ENCODE measurements around the gene ZNF398.
A peak's percentile ranks its signal among the peaks of the same experiment; 100 is the strongest.
"Not testable (repeated sequence)": the region's sequence is repeated elsewhere in the genome, so short reads cannot be mapped to it uniquely, and the experiment has no call there.

Gene ZNF398

GRCh38 chr7:149130572-149131198, 16.6 kb upstream of the ZNF398 start:
- Histone ChIP-seq H3K9me3 (ENCODE audit: control insufficient read depth, low read depth, low read length) (peaks cover 6% of the 10 kb centered on the region), H3K36me3 (ENCODE audit: control insufficient read depth, low read depth, low read length) (peaks cover 15% of the 10 kb centered on the region), H3K9ac (ENCODE audit: low read length) (no peak overlapping the region), H3K27me3 (ENCODE audit: control insufficient read depth, insufficient read depth, low read length) (no peaks in the 10 kb centered on the region), H3K4me3 (ENCODE audit: low read length) (no peak overlapping the region), H3K27ac (ENCODE audit: low read length) (no peak overlapping the region), H3K4me1 (ENCODE audit: control insufficient read depth, low read depth, low read length) (peaks cover 8% of the 10 kb centered on the region)

- no peak overlapping the region for H3K27ac ChIP-seq (ENCODE audit: low read length)
- H3K9me3 ChIP-seq (ENCODE audit: control insufficient read depth, low read depth, low read length) = peaks cover 6% of the 10 kb centered on the region
- H3K36me3 ChIP-seq (ENCODE audit: control insufficient read depth, low read depth, low read length) = peaks cover 15% of the 10 kb centered on the region
- H3K27me3 ChIP-seq (ENCODE audit: control insufficient read depth, insufficient read depth, low read length) = no peaks in the 10 kb centered on the region
- H3K9ac ChIP-seq (ENCODE audit: low read length) = no peak overlapping the region
- H3K4me3 ChIP-seq (ENCODE audit: low read length) = no peak overlapping the region
- peaks cover 2% of the 10 kb centered on the region for H3K4me1 ChIP-seq (ENCODE audit: control insufficient read depth, low read depth, low read length)
These were observed 14.1 kb upstream of the ZNF398 start for GRCh38 chr7:149133028-149133710.

- H3K9me3 ChIP-seq (ENCODE audit: control insufficient read depth, low read depth, low read length) = no peaks in the 10 kb centered on the region
- H3K36me3 ChIP-seq (ENCODE audit: control insufficient read depth, low read depth, low read length) = peaks cover 5% of the 10 kb centered on the region
- no peak overlapping the region for H3K4me3 ChIP-seq (ENCODE audit: low read length)
- H3K4me1 ChIP-seq (ENCODE audit: control insufficient read depth, low read depth, low read length) = no peaks in the 10 kb centered on the region
- H3K27ac ChIP-seq (ENCODE audit: low read length) = no peak overlapping the region
- H3K27me3 ChIP-seq (ENCODE audit: control insufficient read depth, insufficient read depth, low read length) = no peaks in the 10 kb centered on the region
- H3K9ac ChIP-seq (ENCODE audit: low read length) = no peak overlapping the region
These were observed 11.1 kb upstream of the ZNF398 start for GRCh38 chr7:149136118-149136517.

GRCh38 chr7:149140831-149141230, 6.4 kb upstream of the ZNF398 start:
- H3K27ac ChIP-seq (ENCODE audit: low read length) = no peak overlapping the region
- no peaks in the 10 kb centered on the region for H3K27me3 ChIP-seq (ENCODE audit: control insufficient read depth, insufficient read depth, low read length)
- no peaks in the 10 kb centered on the region for H3K36me3 ChIP-seq (ENCODE audit: control insufficient read depth, low read depth, low read length)
- no peak overlapping the region for H3K9ac ChIP-seq (ENCODE audit: low read length)
- peaks cover 28% of the 10 kb centered on the region for H3K4me1 ChIP-seq (ENCODE audit: control insufficient read depth, low read depth, low read length)
- H3K4me3 ChIP-seq (ENCODE audit: low read length) = no peak overlapping the region
- no peaks in the 10 kb centered on the region for H3K9me3 ChIP-seq (ENCODE audit: control insufficient read depth, low read depth, low read length)

GRCh38 chr7:149141893-149142292, 5.4 kb upstream of the ZNF398 start:
- Histone ChIP-seq H3K4me1 (ENCODE audit: control insufficient read depth, low read depth, low read length) (peaks cover 38% of the 10 kb centered on the region), H3K4me3 (ENCODE audit: low read length) (no peak overlapping the region), H3K9me3 (ENCODE audit: control insufficient read depth, low read depth, low read length) (no peaks in the 10 kb centered on the region)

GRCh38 chr7:149144436-149144922, 2.8 kb upstream of the ZNF398 start:
- peak overlapping the region; percentile 34 for H3K4me3 ChIP-seq (ENCODE audit: low read length)
- peaks cover 39% of the 10 kb centered on the region for H3K4me1 ChIP-seq (ENCODE audit: control insufficient read depth, low read depth, low read length)
- H3K27me3 ChIP-seq (ENCODE audit: control insufficient read depth, insufficient read depth, low read length); H3K36me3 ChIP-seq (ENCODE audit: control insufficient read depth, low read depth, low read length); H3K9me3 ChIP-seq (ENCODE audit: control insufficient read depth, low read depth, low read length): not testable (repeated sequence)
- H3K27ac ChIP-seq (ENCODE audit: low read length) = peak overlapping the region; percentile 74
- peak overlapping the region; percentile 51 for H3K9ac ChIP-seq (ENCODE audit: low read length)

More at GRCh38 chr7:149141893-149142292, 5.4 kb upstream of the ZNF398 start:
- Histone ChIP-seq H3K36me3 (ENCODE audit: control insufficient read depth, low read depth, low read length) (no peaks in the 10 kb centered on the region), H3K9ac (ENCODE audit: low read length) (no peak overlapping the region), H3K27ac (ENCODE audit: low read length) (no peak overlapping the region), H3K27me3 (ENCODE audit: control insufficient read depth, insufficient read depth, low read length) (no peaks in the 10 kb centered on the region)

GRCh38 chr7:149145031-149145845, 2.0 kb upstream of the ZNF398 start:
- Histone ChIP-seq H3K4me3 (ENCODE audit: low read length) (peak overlapping the region; percentile 39), H3K27ac (ENCODE audit: low read length) (peak overlapping the region; percentile 73), H3K27me3 (ENCODE audit: control insufficient read depth, insufficient read depth, low read length) (no peaks in the 10 kb centered on the region), H3K9me3 (ENCODE audit: control insufficient read depth, low read depth, low read length) (no peaks in the 10 kb centered on the region), H3K9ac (ENCODE audit: low read length) (peak overlapping the region; percentile 29), H3K4me1 (ENCODE audit: control insufficient read depth, low read depth, low read length) (peaks cover 43% of the 10 kb centered on the region), H3K36me3 (ENCODE audit: control insufficient read depth, low read depth, low read length) (no peaks in the 10 kb centered on the region)

GRCh38 chr7:149147752-149148653, 750 bp downstream of the ZNF398 start:
- H3K4me1 ChIP-seq (ENCODE audit: control insufficient read depth, low read depth, low read length) = peaks cover 45% of the 10 kb centered on the region
- peak overlapping the region; percentile 71 for H3K27ac ChIP-seq (ENCODE audit: low read length)
- H3K9me3 ChIP-seq (ENCODE audit: control insufficient read depth, low read depth, low read length) = no peaks in the 10 kb centered on the region
- peak overlapping the region; percentile 84 for H3K9ac ChIP-seq (ENCODE audit: low read length)
- H3K36me3 ChIP-seq (ENCODE audit: control insufficient read depth, low read depth, low read length) = peaks cover 3% of the 10 kb centered on the region
- H3K27me3 ChIP-seq (ENCODE audit: control insufficient read depth, insufficient read depth, low read length) = no peaks in the 10 kb centered on the region
- H3K4me3 ChIP-seq (ENCODE audit: low read length) = peak overlapping the region; percentile 76

GRCh38 chr7:149150981-149151380, 3.7 kb downstream of the ZNF398 start:
- no peak overlapping the region for H3K9ac ChIP-seq (ENCODE audit: low read length)
- H3K4me1 ChIP-seq (ENCODE audit: control insufficient read depth, low read depth, low read length) = peaks cover 17% of the 10 kb centered on the region
- H3K27ac ChIP-seq (ENCODE audit: low read length) = no peak overlapping the region
- peaks cover 29% of the 10 kb centered on the region for H3K36me3 ChIP-seq (ENCODE audit: control insufficient read depth, low read depth, low read length)
- H3K27me3 ChIP-seq (ENCODE audit: control insufficient read depth, insufficient read depth, low read length) = no peaks in the 10 kb centered on the region
- H3K4me3 ChIP-seq (ENCODE audit: low read length) = no peak overlapping the region
- H3K9me3 ChIP-seq (ENCODE audit: control insufficient read depth, low read depth, low read length) = no peaks in the 10 kb centered on the region

GRCh38 chr7:149153346-149153745, 6.1 kb downstream of the ZNF398 start:
- Histone ChIP-seq H3K36me3 (ENCODE audit: control insufficient read depth, low read depth, low read length) (peaks cover 41% of the 10 kb centered on the region), H3K9ac (ENCODE audit: low read length) (no peak overlapping the region), H3K4me1 (ENCODE audit: control insufficient read depth, low read depth, low read length) (peaks cover 8% of the 10 kb centered on the region), H3K4me3 (ENCODE audit: low read length) (no peak overlapping the region), H3K27ac (ENCODE audit: low read length) (no peak overlapping the region), H3K9me3 (ENCODE audit: control insufficient read depth, low read depth, low read length) (no peaks in the 10 kb centered on the region), H3K27me3 (ENCODE audit: control insufficient read depth, insufficient read depth, low read length) (no peaks in the 10 kb centered on the region)

GRCh38 chr7:149154056-149154455, 6.8 kb downstream of the ZNF398 start:
- Histone ChIP-seq H3K4me3 (ENCODE audit: low read length) (no peak overlapping the region), H3K27me3 (ENCODE audit: control insufficient read depth, insufficient read depth, low read length) (no peaks in the 10 kb centered on the region), H3K9me3 (ENCODE audit: control insufficient read depth, low read depth, low read length) (no peaks in the 10 kb centered on the region), H3K27ac (ENCODE audit: low read length) (no peak overlapping the region), H3K9ac (ENCODE audit: low read length) (no peak overlapping the region), H3K4me1 (ENCODE audit: control insufficient read depth, low read depth, low read length) (peaks cover 8% of the 10 kb centered on the region), H3K36me3 (ENCODE audit: control insufficient read depth, low read depth, low read length) (peaks cover 42% of the 10 kb centered on the region)

All from iPS-18a (cell line).